Suprapubic skin (tissue), 4 donors: ENCODE results near the gene HOXA5.

Experiments used
- POLR2A ChIP-seq, 2 donors: fragments of 450-650 bp; IDR thresholded peaks; one replicate each; pipeline ENCODE4 v1.6.1; 2017; ENCODE audit warnings: antibody characterized with exemption in 2 of 2, mild to moderate bottlenecking in 2 of 2, moderate library complexity in 2 of 2
- POLR2AphosphoS5 ChIP-seq, 3 donors: sonication (generic); formaldehyde crosslinking; IDR thresholded peaks; one replicate each; pipeline ENCODE4 v1.6.1; 2017; ENCODE audit warnings: antibody characterized with exemption in 3 of 3
- TF ChIP-seq, protein P1 (sequence below), 2 donors: fragments of 200-600 bp in 1 of 2; fragments of 450-650 bp in 1 of 2; sonication (generic) in 1 of 2; IDR thresholded peaks; one replicate each; pipeline ENCODE4 v1.5.1; 2016 to 2019; ENCODE audit warnings: antibody characterized with exemption in 2 of 2, mild to moderate bottlenecking in 1 of 2, moderate library complexity in 1 of 2

DNA sequence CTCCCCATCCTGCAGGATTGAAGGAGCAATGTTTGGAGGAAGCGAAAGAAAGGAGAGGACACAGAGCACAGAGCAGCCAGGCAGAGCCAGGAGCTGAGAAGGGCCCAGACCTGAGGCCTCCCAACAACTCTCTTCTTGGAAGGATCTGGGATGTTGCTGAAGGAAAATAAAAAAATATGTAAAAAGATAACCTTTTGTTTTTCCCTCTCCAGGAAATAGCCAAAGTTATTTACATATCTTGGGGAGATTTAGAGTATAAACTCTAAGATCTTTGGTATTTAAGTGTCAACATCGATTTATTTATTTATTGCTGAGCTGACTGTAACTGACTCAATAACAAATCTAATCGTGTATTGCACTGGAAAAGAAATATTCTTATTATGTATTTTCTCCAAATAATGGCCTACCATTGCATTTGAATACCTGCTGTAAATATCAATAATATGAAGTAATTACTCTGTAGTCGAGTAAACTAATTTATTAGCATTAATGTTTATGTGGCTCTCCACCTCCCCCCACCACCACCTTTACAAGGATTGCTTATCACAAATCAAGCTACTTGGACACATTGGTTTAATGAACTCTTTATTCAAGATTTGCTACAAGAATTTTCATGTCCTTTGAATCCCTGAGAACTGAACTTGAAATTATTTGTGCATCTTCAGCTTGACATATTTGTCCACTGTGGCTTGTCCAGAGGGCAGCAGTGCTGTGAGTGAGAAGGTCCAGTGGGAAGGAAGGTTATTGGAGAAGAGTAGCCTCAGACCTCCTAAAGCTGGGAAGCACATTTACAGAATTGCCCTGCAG, 43.4 kb upstream of the HOXA5 start:
- TF ChIP-seq, protein P1, sequence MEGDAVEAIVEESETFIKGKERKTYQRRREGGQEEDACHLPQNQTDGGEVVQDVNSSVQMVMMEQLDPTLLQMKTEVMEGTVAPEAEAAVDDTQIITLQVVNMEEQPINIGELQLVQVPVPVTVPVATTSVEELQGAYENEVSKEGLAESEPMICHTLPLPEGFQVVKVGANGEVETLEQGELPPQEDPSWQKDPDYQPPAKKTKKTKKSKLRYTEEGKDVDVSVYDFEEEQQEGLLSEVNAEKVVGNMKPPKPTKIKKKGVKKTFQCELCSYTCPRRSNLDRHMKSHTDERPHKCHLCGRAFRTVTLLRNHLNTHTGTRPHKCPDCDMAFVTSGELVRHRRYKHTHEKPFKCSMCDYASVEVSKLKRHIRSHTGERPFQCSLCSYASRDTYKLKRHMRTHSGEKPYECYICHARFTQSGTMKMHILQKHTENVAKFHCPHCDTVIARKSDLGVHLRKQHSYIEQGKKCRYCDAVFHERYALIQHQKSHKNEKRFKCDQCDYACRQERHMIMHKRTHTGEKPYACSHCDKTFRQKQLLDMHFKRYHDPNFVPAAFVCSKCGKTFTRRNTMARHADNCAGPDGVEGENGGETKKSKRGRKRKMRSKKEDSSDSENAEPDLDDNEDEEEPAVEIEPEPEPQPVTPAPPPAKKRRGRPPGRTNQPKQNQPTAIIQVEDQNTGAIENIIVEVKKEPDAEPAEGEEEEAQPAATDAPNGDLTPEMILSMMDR (IDR thresholded peaks at IDR 0.05): no peak
- no peak for TF ChIP-seq POLR2A (IDR thresholded peaks at IDR 0.05)
- no peak for TF ChIP-seq POLR2AphosphoS5 (IDR thresholded peaks at IDR 0.05)
